OCI-LY7 (cell line): ENCODE results near the gene ATXN1. TPM values are rescaled to one million over a fixed set of nuclear protein-coding genes. Genes with fewer than 3 reads are reported as not detected.

ENCODE experiments used
- BruUV-seq: library from RNA; stranded (reverse); fragments of 400-500 nt; replicated peaks from 2 replicates; lab custom pipeline; 2021; lab: Mats Ljungman, UMichigan
- CTCF ChIA-PET: fragments of 300-600 bp; sonication (Branson Sonifier 250); formaldehyde crosslinking; loops from one replicate; lab custom pipeline; 2022; ENCODE audit warnings: antibody characterized with exemption; ENCODE audit not compliant: unreplicated experiment; lab: Charles Lee
- POLR2A ChIA-PET: fragments of 300-600 bp; sonication (Branson Sonifier 250); formaldehyde crosslinking; loops from one replicate; lab custom pipeline; 2022; ENCODE audit warnings: antibody characterized with exemption; lab: Charles Lee
- DNase-seq: peaks from one replicate; pipeline ENCODE4 v3.0.0-alpha.2; 2015; ENCODE audit warnings: low spot score
- H2AFZ ChIP-seq: fragments of 200-600 bp; sonication (generic), shearing (Covaris generic); 2 replicates; pipeline ENCODE4 v1.6.1; 2014; ENCODE audit warnings: mild to moderate bottlenecking, antibody characterized with exemption, low read length, moderate library complexity
- H3K27ac ChIP-seq: fragments of 200-600 bp; sonication (generic); 2 replicates; pipeline ENCODE4 v1.5.1; 2014; ENCODE audit warnings: mixed run types, low read depth, mild to moderate bottlenecking, moderate library complexity, low read length, inconsistent platforms; ENCODE audit not compliant: poor library complexity, severe bottlenecking
- H3K36me3 ChIP-seq: fragments of 200-600 bp; sonication (generic); 2 replicates; pipeline ENCODE4 v1.6.1; 2014; ENCODE audit warnings: mild to moderate bottlenecking, antibody characterized with exemption, low read length, moderate library complexity, mixed read lengths; ENCODE audit not compliant: insufficient read depth
- H3K4me1 ChIP-seq: fragments of 200-600 bp; sonication (generic); 2 replicates; pipeline ENCODE4 v1.5.1; 2014; ENCODE audit warnings: mild to moderate bottlenecking, low read length; ENCODE audit not compliant: insufficient read depth, poor library complexity, severe bottlenecking
- H3K4me2 ChIP-seq: fragments of 200-600 bp; sonication (generic); 2 replicates; pipeline ENCODE4 v1.6.1; 2014; ENCODE audit warnings: mild to moderate bottlenecking, low read length
- H3K4me3 ChIP-seq: fragments of 200-600 bp; sonication (generic); 2 replicates; pipeline ENCODE4 v1.5.1; 2014; ENCODE audit warnings: mild to moderate bottlenecking, low read depth, low read length; ENCODE audit not compliant: poor library complexity, severe bottlenecking
- H3K79me2 ChIP-seq: fragments of 200-600 bp; sonication (generic); 2 replicates; pipeline ENCODE4 v1.6.1; 2016; ENCODE audit warnings: low read depth, mild to moderate bottlenecking, low read length, moderate library complexity, mixed read lengths; ENCODE audit not compliant: insufficient read depth
- H3K9me2 ChIP-seq: fragments of 200-600 bp; sonication (generic); 2 replicates; pipeline ENCODE4 v1.6.1; 2016; ENCODE audit warnings: mild to moderate bottlenecking, low read length, mixed read lengths; ENCODE audit not compliant: insufficient read depth
- H3K9me3 ChIP-seq: fragments of 200-600 bp; sonication (generic); 2 replicates; pipeline ENCODE4 v1.6.1; 2014; ENCODE audit warnings: mild to moderate bottlenecking, mixed run types, low read length, mixed read lengths
- H4K20me1 ChIP-seq: fragments of 200-600 bp; sonication (generic); 2 replicates; pipeline ENCODE4 v1.6.1; 2014; ENCODE audit warnings: mild to moderate bottlenecking, antibody characterized with exemption, low read length, moderate library complexity, mixed read lengths; ENCODE audit not compliant: insufficient read depth
- EZH2phosphoT487 ChIP-seq: fragments of 200-600 bp; sonication (generic); IDR thresholded peaks from 2 replicates; pipeline ENCODE4 v1.6.1; 2018; ENCODE audit warnings: low read depth, borderline replicate concordance, mild to moderate bottlenecking, mixed run types, antibody characterized with exemption, low read length, moderate library complexity, mixed read lengths
- intact Hi-C: fragments of 100-400 bp; cut with micrococcal nuclease; formaldehyde crosslinking; loops from one replicate; pipeline ENCODE4 v1.10.0; 2022; ENCODE audit not compliant: unreplicated experiment
- total RNA-seq, 2 experiments: library from RNA; depleted of rRNA in 1 of 2; stranded (reverse); fragments of >200 nt in 1 of 2; shearing (Covaris generic) in 1 of 2; gene quantifications; 2 replicates each; pipeline ENCODE4 v1.2.3, GENCODE V29; 2014 to 2022
- TF ChIP-seq, protein P1 (sequence below): fragments of 200-600 bp; sonication (generic); conservative IDR thresholded peaks from 2 replicates; pipeline ENCODE4 v1.5.1; 2014; ENCODE audit warnings: mild to moderate bottlenecking, antibody characterized with exemption, low read length, moderate library complexity, mixed read lengths

The ATXN1 gene
- total RNA-seq, 2 experiments from 2014 or later, result not detected

DNA sequence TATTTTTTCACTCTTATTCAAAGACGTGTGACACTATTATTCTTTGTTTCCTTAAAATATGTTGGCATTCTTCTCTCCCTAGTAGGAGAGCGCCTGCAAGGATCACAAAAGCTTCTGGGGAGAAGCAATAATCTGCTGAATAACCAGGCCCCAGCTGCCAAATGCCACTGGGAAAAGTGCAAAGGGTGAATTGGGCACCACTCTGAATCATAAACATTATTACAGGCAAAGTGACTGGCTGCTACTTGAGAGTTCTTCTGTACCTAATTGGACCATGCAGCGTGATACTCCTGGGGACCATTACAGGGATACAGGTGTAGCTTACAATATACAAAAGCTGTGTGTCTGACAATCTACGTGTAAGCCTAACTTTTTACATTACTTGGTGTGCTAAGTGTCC, 152.8 kb downstream of the ATXN1 start:
- no peak overlapping the region for H3K4me2 ChIP-seq
- POLR2A ChIA-PET, result interaction anchor here (1.3 kb wide), 1 partner anchor 12 kb away, joined by 4 read pairs; no protein-coding TSS in a partner anchor
- H3K36me3 ChIP-seq, result no peaks in the 10 kb centered on the region
- no peak overlapping the region for H2AFZ ChIP-seq
- no peak for DNase-seq
- CTCF ChIA-PET, result no interaction called here
- intact Hi-C loops, result loop anchor here (10.0 kb wide), 1 partner anchor 156 kb away; the partner anchor contains the start of gene ATXN1
- TF ChIP-seq, protein P1, sequence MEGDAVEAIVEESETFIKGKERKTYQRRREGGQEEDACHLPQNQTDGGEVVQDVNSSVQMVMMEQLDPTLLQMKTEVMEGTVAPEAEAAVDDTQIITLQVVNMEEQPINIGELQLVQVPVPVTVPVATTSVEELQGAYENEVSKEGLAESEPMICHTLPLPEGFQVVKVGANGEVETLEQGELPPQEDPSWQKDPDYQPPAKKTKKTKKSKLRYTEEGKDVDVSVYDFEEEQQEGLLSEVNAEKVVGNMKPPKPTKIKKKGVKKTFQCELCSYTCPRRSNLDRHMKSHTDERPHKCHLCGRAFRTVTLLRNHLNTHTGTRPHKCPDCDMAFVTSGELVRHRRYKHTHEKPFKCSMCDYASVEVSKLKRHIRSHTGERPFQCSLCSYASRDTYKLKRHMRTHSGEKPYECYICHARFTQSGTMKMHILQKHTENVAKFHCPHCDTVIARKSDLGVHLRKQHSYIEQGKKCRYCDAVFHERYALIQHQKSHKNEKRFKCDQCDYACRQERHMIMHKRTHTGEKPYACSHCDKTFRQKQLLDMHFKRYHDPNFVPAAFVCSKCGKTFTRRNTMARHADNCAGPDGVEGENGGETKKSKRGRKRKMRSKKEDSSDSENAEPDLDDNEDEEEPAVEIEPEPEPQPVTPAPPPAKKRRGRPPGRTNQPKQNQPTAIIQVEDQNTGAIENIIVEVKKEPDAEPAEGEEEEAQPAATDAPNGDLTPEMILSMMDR, result no peak
- TF ChIP-seq EZH2phosphoT487, result no peak
- no TSS peak for BruUV-seq
- no peaks in the 10 kb centered on the region for H3K9me2 ChIP-seq
- H4K20me1 ChIP-seq, result no peaks in the 10 kb centered on the region
- H3K27ac ChIP-seq, result no peak overlapping the region
- H3K79me2 ChIP-seq, result no peaks in the 10 kb centered on the region
- no peak overlapping the region for H3K4me3 ChIP-seq
- H3K9me3 ChIP-seq, result no peaks in the 10 kb centered on the region
- H3K4me1 ChIP-seq, result no peaks in the 10 kb centered on the region

DNA sequence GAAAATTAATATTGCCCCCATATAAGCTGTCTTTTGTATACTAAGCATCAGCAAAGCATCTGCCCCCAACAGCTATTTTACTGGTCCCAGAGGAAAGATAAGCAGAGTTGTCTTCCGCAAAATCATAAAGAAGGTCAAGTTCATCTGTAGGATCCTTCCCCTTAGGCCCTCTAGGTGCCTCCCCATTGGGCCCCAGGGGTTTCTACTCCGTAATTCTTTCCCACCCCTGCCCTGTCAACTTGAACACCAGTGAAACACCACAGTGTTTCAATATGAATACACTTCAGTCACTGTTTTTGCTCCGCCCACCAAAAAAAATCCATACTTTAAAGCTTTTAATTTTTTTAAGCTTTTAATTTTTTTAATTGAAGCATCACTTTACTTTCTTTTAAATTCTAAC, 159.2 kb downstream of the ATXN1 start:
- no peaks in the 10 kb centered on the region for H3K9me2 ChIP-seq
- no peak for DNase-seq
- H4K20me1 ChIP-seq, result no peaks in the 10 kb centered on the region
- TF ChIP-seq, protein P1, result no peak
- no peak for TF ChIP-seq EZH2phosphoT487
- H3K4me3 ChIP-seq, result no peak overlapping the region
- BruUV-seq, result no TSS peak
- intact Hi-C loops, result loop anchor here (10.0 kb wide), 1 partner anchor 163 kb away; the partner anchor contains the start of gene ATXN1
- H2AFZ ChIP-seq, result no peak overlapping the region
- H3K9me3 ChIP-seq, result no peaks in the 10 kb centered on the region
- H3K79me2 ChIP-seq, result no peaks in the 10 kb centered on the region
- no peaks in the 10 kb centered on the region for H3K36me3 ChIP-seq
- H3K27ac ChIP-seq, result no peak overlapping the region
- CTCF ChIA-PET, result no interaction called here
- no peaks in the 10 kb centered on the region for H3K4me1 ChIP-seq
- POLR2A ChIA-PET, result interaction anchor here (0.6 kb wide), 1 partner anchor 91 kb away, joined by 5 read pairs; no protein-coding TSS in a partner anchor
- H3K4me2 ChIP-seq, result no peak overlapping the region

DNA sequence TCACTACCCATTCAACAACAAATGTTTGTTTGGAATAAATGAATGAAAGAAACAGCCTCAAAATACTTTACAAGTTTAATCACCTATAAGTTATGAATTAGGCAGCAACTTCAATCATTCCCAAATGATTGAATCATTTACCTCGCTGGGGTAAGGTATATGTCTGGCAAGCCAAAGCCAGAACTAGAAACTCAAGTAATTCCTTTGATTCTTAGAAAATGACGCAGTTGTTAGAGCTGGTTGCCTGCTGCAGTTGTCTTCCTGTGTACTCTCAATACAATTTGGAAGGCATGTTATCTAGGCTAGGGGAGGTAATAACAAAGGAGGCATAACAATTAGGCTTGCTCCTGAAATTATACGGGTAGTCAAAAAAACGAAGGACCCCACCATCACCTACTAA, 160.6 kb downstream of the ATXN1 start:
- ChIA-PET CTCF (no interaction called here), POLR2A (interaction anchor here (0.6 to 1.4 kb wide), 5 partner anchors 9 to 180 kb away, joined by 3 to 8 read pairs (median 3); no protein-coding TSS in a partner anchor)
- H3K9me2 ChIP-seq, result no peaks in the 10 kb centered on the region
- DNase-seq, result no peak
- no peaks in the 10 kb centered on the region for H3K4me1 ChIP-seq
- H3K9me3 ChIP-seq, result no peaks in the 10 kb centered on the region
- no peaks in the 10 kb centered on the region for H3K79me2 ChIP-seq
- intact Hi-C loops, result loop anchor here (10.0 kb wide), 1 partner anchor 164 kb away; the partner anchor contains the start of gene ATXN1
- BruUV-seq, result no TSS peak
- no peaks in the 10 kb centered on the region for H4K20me1 ChIP-seq
- H3K4me2 ChIP-seq, result no peak overlapping the region
- no peaks in the 10 kb centered on the region for H3K36me3 ChIP-seq
- TF ChIP-seq, protein P1, result no peak
- TF ChIP-seq EZH2phosphoT487, result no peak
- H2AFZ ChIP-seq, result no peak overlapping the region
- H3K27ac ChIP-seq, result no peak overlapping the region
- H3K4me3 ChIP-seq, result no peak overlapping the region
